Measurements from ENCODE around the gene FKBP14.

The FKBP14 gene

DNA sequence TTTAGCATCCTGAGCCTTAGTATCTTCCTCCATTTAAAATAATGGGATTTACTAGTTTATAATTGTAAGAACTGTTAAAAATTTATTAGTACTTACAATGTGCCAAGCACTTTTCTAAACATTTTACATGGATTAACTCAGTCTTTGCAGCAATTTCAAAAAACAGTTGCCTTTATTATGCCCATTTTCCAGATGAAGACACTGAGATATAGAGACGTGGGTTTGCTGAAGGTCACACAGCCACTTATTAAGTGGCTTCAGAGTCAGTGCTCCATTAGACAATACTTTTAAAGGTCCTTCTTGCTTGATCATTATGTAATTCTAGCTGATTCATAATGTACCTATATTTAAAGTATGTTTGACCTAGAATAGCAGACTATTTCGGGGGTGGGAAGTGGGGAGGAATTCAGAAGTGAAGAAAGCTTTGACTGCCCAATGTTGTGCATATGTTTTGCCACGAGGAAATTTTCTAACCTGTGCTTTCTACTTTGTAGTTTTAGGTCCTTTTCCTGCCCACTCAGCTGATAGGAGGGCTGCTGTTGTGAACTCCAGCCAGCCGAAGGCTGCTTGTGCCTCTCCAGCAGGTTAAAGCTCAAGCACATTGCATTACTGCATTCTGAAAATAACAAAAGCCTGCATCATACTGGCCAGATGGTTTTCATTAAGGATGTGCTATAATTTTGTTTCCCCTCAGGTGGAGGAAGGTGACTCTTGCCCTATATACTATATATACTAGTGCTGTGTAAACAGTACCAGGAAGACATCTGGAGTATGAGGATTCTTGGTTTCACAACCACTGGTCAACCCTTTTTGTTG is 6.0 kb upstream of the FKBP14 start:
- DNase-seq, result no peak

- DNase-seq, result no peak
Measured at GRCh38 chr7:30029696-30030095, 3.2 kb upstream of the FKBP14 start.

DNA sequence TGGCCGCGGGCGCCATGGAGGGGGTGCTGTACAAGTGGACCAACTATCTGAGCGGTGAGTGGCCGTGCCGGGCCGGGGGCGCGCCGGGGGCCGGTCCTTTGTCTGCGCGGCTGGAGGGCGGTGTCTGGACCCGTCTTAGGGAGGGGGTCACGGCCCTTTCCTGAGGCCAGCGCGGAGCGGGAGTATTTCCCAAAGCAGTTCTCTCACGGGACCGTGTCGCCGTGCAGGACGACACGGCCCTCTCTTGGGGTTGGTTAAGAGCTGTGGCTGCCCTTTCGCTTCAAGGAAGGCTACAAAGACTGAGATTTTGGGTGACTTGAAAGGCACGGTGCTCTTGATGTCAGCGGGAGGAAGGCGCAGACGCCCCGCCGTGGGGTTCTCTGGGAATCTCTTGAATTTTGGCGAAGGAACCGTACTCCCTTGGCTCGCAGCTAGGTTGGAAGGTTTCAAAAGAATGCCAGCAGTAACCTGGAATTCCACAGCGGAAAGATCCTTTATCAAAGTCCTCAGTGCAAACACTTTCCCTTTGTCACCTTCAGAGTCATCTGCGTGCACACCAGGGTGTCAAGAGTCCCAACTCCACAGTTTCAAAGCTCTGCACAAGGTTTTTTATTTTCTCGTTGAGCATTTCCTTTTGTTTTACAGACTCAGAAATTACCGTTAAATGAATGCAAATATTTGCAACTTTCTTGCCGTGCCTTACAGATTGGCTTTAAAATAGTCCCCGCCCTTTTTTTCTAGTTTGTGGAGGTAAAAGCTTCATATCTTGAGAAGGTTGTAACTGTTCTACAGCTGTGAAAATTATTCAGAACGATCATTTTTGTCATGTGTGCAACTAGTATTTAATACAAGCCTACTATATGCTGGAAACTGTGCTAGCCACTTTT is 2.5 kb upstream of the FKBP14 start:
- no peak for DNase-seq

DNA sequence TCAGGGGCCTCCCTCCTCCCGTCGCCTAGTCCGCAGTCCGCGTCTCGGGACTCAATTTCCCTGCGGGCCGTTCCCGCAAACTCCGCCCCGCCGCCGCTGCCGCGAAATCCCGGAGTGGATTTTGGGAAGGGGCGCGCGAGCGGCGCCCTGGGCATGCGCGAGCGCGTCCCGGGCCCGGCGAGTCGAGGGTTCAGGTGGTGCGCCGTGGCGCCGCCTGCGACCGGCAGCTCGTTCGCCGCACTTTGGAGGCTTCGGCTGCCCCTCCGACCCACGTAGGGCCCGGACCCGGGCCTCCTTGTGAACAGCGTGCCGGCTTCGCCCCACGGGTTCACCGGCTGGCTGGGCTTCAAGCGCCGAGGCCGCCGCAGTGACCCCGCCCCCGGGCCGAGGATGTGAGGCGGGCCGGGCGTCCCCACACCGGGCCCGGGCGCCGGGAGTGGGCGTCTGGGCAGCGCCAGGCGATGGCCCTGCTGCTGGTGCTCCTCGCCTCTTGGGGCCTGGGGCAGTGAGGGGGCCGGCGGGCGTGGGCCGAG is 1.8 kb upstream of the FKBP14 start, which contains the start of gene PLEKHA8:
PLEKHA8 (plus strand) TSS at position 197 of the 533 bp plus-strand sequence. CDS start 351 bp downstream, outside the sequence.
- DNase-seq, result peak; percentile 86

DNA sequence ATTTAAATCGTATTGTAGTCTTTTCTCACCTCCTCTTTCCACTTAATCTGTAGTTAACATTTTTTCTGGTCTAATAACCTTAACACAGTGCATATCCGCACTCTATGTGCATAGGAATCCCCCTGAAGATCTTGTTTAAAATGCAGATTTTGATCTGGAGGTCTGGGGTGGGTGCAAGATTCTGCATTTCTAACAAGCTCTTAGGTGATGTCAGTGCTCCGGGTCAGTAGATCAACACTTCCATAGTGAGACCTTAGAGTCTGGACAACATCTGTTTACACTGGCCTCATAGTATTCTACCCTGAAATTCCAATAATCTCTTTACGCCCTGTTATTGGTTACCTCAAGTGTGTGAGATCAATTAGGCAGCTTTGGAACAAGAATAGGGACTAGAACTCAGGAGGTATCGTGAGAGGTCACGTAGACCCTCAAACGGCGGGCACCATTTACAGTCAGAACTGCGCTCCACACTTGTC is 1.3 kb upstream of the FKBP14 start:
- DNase-seq, result no peak

- peak; percentile 25 for DNase-seq
Measured at GRCh38 chr7:30027065-30027456, 559 bp upstream of the FKBP14 start.

DNA sequence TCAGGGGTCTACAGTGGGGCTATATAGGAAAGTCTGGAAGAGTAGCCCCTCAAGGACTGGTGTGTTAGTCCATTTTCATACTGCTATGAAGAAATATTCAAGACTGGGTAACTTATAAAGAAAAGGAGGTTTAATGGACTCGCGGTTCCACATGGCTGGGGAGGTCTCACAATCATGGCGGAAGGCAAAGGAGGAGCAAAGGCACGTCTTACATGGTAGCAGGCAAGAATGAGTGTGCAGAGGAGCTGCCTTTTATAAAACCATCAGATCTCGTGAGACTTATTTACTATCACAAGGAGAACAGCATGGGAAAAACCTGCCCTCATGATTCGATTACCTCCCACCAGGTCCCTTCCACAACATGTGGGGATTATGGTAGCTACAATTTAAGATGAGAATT is 3.0 kb downstream of the FKBP14 start:
- DNase-seq, result no peak

DNA sequence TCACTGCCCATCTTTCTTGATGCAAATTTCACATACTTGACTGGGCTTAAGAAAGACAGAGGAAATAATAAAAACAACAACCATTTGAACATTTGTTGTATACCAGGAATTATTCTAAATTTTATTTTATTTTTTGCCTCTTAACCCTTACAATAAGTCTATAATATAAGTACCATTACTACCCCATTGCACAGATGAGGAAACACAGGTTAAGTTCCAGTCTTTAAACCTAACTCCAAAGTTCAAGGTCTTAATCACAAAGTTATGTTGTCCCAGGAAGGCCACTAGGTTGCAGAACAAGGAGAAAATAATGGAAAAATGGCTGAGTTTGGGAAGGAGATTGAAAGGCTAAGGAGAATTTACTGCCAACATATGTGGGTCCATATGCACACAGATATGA is 3.5 kb downstream of the FKBP14 start:
- no peak for DNase-seq

DNA sequence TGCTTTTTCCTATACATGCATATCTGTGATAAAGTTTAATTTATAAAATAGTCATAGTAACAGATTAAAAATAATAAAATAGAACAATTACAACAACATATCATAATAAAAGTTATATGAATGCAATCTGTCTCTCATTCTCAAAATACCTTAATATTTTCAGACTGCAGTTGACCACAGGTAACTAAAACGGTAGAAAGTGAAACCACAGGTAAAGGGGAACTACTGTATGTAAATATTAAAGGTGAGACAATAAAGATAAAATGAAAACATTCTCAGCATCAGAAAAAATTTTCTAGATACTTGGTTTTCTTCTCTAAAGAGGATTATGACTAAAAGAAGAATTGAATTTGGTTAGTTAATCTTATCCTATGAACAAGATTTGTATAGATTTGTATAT is 6.0 kb downstream of the FKBP14 start:
- DNase-seq, result no peak

GRCh38 chr7:30019960-30020359 is 6.5 kb downstream of the FKBP14 start:
- no peak for DNase-seq

DNA sequence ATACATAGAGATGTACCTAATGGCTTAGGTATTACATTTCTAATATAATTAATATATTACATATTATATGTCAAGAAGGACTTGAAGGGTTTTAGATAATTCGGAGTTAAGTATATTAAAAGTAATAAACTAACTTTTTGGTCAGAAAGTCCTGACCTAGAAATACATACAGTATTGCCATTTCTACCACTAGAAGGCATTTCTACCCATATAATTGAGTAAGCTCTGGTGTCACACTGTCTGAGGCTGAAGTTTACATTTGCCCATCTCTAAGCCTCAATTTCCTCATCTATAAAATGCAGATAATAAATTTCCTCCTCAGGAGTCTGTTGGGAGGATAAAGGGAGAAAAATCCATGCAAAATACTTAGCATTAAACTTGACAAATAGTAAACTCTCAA is 7.1 kb downstream of the FKBP14 start:
- DNase-seq, result no peak

DNA sequence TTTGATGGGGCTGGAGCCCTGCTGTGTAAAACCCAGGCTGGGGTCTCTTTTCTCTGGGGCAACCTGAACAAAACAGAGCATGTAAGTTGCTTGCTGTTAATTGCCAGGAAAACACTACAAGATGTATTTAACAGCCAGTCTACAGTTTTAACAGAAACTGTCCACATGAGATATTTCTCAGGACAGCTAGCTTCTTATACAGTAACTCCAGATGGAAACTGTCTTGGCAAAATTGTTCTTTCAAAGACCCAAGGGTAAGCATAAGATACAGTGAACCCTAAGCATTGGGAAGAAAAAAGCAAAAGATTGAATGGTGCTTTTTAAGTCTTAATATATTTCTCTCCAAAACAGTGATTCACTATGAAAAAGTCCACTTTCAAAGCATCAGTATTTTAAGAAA is 8.1 kb downstream of the FKBP14 start:
- no peak for DNase-seq

DNA sequence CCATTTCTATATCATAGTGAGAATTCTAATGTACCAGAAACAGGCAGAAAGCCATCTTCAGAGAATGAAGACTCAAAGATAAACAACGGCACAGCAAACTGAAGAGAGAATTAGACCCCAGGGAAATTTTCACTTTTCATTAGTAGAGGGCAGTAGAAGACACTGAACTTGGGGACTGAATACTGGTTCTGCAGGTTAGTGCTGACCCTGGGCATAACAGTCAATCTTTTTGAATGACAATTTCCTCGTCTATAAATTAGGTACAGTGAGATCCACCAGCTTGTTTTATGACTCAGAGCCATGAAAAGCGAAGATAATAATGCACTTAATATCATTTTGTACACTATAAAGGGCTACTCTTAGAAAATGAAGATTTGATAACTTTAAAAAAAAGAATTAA is 13.7 kb downstream of the FKBP14 start:
- no peak for DNase-seq

DNA sequence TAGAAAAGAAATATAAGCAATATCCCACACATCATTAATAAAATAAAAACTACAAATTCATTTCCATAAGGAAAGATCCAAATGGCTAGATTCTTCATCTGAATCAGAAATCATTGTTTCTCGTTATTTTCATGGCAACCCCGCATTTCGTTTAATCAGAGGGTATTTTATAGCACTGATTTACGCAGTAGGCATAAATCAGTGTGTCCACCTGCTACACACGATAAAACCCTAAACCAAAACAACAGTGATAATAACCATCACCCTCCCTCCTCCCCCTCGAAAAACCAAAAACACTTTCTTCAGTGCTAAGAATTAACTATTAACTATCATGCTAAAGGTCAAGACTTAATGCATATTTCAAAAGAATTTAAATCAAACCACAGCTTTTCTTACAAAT is 16.5 kb downstream of the FKBP14 start:
- no peak for DNase-seq

DNA sequence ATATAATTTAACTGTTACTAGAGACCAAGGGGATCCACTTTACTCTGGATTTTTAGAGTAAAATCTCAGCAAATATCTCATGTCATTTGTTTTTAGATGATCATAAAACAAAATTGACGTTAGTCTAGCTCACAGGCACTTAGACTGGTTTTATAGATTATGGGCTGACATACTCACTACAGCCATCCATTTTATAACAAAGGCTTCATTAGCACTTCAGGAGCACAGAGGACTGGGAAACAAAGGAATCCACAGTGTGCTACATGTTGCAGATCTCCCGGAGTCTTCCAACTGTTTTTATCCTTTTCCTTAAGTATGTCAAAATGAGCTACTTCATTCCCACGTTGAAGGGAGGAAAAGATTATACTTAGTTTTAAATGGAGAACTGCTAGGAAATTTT is 21.0 kb downstream of the FKBP14 start:
- DNase-seq, result no peak

GRCh38 chr7:30003098-30003497 is 23.4 kb downstream of the FKBP14 start:
- no peak for DNase-seq

- DNase-seq, result no peak
Measured at GRCh38 chr7:30001998-30002397, 24.5 kb downstream of the FKBP14 start.

- no peak for DNase-seq
Measured at GRCh38 chr7:29998489-29998888, 28.0 kb downstream of the FKBP14 start.

- no peak for DNase-seq
Measured at GRCh38 chr7:29996321-29996720, 30.2 kb downstream of the FKBP14 start.

GRCh38 chr7:29995652-29996051 is 30.9 kb downstream of the FKBP14 start:
- no peak for DNase-seq

GRCh38 chr7:29993140-29993539 is 33.4 kb downstream of the FKBP14 start:
- no peak for DNase-seq

DNA sequence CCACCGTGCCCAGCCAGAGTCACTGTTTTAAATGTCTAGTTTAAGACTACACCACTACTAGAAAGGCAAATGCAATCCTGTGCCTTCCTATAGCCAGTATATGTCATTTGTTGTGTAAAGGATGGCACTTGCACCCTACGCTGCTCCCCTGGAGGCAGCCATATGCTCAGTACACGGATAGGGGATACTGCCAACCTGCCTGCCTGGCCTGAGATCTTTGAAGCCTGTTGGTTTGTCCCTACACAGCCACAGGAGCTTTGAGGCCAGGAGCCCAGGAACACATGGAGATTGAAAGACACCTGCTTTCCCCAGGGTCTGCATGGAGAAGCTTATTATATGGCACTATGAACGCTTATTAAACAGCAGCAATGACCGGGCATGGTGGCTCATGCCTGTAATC is 34.6 kb downstream of the FKBP14 start:
- no peak for DNase-seq

- DNase-seq, result no peak
Measured at GRCh38 chr7:29990931-29991330, 35.6 kb downstream of the FKBP14 start.

All from NCI-H774 (cell line).